IMR-90 (cell line): Measurements from ENCODE around the gene AK6. TPM values are rescaled to one million over a fixed set of nuclear protein-coding genes. Genes with fewer than 3 reads are reported as not detected.

Experiments used
- ATAC-seq: fragments of 200-7000 bp; cut with Tn5 transposase; 2 replicates; pipeline ENCODE4 v1.9.1; 2020; ENCODE audit warnings: low read depth, mild to moderate bottlenecking, moderate library complexity
- BruUV-seq: library from RNA; stranded (reverse); fragments of 400-500 nt; replicated peaks from 2 replicates; lab custom pipeline; 2021; lab: Mats Ljungman, UMichigan
- CTCF ChIA-PET: fragments of 300-600 bp; formaldehyde crosslinking; extraction: SDS; loops from one replicate; lab custom pipeline; 2021; ENCODE audit warnings: antibody characterized with exemption; lab: Yijun Ruan, JAX
- POLR2A ChIA-PET: fragments of 300-600 bp; sonication (Branson Sonifier 250); formaldehyde crosslinking; loops from one replicate; lab custom pipeline; 2022; ENCODE audit warnings: antibody characterized with exemption; ENCODE audit not compliant: unreplicated experiment; lab: Charles Lee
- DNase-seq: peaks from one replicate; pipeline ENCODE4 v3.0.0; 2013
- H2AFZ ChIP-seq: replicated peaks from 2 replicates; pipeline ENCODE3; 2013; ENCODE audit warnings: low read length, mild to moderate bottlenecking; ENCODE audit not compliant: poor library complexity
- H2AK5ac ChIP-seq: 2 replicates; pipeline ENCODE4 v1.6.1; 2013; ENCODE audit warnings: low read depth, low read length, inconsistent platforms
- H2AK9ac ChIP-seq: replicated peaks from 2 replicates; pipeline ENCODE3; 2013; ENCODE audit warnings: mild to moderate bottlenecking, low read depth, low read length, moderate library complexity; ENCODE audit not compliant: poor library complexity
- H2BK120ac ChIP-seq: 2 replicates; pipeline ENCODE4 v1.6.1; 2013; ENCODE audit warnings: low read depth, low read length, inconsistent platforms
- H2BK15ac ChIP-seq: 3 replicates; pipeline ENCODE4 v1.6.1; 2013; ENCODE audit warnings: low read depth, low read length, inconsistent platforms
- H2BK20ac ChIP-seq: 2 replicates; pipeline ENCODE4 v1.6.1; 2013; ENCODE audit warnings: low read depth, mild to moderate bottlenecking, inconsistent platforms, low read length, moderate library complexity
- H2BK5ac ChIP-seq: 2 replicates; pipeline ENCODE4 v1.6.1; 2013; ENCODE audit warnings: mild to moderate bottlenecking, low read depth, low read length, inconsistent platforms; ENCODE audit not compliant: poor library complexity, severe bottlenecking
- H3K14ac ChIP-seq: replicated peaks from 2 replicates; pipeline ENCODE4 v1.6.1; 2013; ENCODE audit warnings: low read depth, low read length, inconsistent platforms
- H3K18ac ChIP-seq: 2 replicates; pipeline ENCODE4 v1.6.1; 2013; ENCODE audit warnings: low read depth, low read length, control low read depth
- H3K23ac ChIP-seq: 2 replicates; pipeline ENCODE4 v1.6.1; 2013; ENCODE audit warnings: low read depth, low read length, inconsistent platforms
- H3K27ac ChIP-seq: 2 replicates; pipeline ENCODE4 v1.5.1; 2013; ENCODE audit warnings: mild to moderate bottlenecking, control low read depth, low read length; ENCODE audit not compliant: insufficient read depth
- H3K27me3 ChIP-seq: 2 replicates; pipeline ENCODE4 v1.6.1; 2013; ENCODE audit warnings: low read length; ENCODE audit not compliant: control insufficient read depth, insufficient read depth
- H3K36me3 ChIP-seq: 2 replicates; pipeline ENCODE4 v1.6.1; 2013; ENCODE audit warnings: low read length, mixed read lengths; ENCODE audit not compliant: control insufficient read depth, insufficient read depth
- H3K4ac ChIP-seq: 2 replicates; pipeline ENCODE4 v1.6.1; 2013; ENCODE audit warnings: low read depth, low read length, inconsistent platforms
- H3K4me1 ChIP-seq: 2 replicates; pipeline ENCODE4 v1.6.1; 2013; ENCODE audit warnings: low read length, mixed read lengths; ENCODE audit not compliant: control insufficient read depth, insufficient read depth
- H3K4me2 ChIP-seq: 2 replicates; pipeline ENCODE4 v1.6.1; 2013; ENCODE audit warnings: low read depth, mild to moderate bottlenecking, control low read depth, low read length, moderate library complexity
- H3K4me3 ChIP-seq: 2 replicates; pipeline ENCODE4 v1.5.1; 2013; ENCODE audit warnings: low read depth, mild to moderate bottlenecking, control low read depth, low read length, moderate library complexity; ENCODE audit not compliant: insufficient read depth
- H3K56ac ChIP-seq: 2 replicates; pipeline ENCODE4 v1.6.1; 2013; ENCODE audit warnings: low read length, inconsistent platforms; ENCODE audit not compliant: insufficient read depth; ENCODE audit errors: extremely low read depth
- H3K79me1 ChIP-seq, 2 experiments: 2 replicates each; pipeline ENCODE4 v1.6.1; 2013; ENCODE audit warnings: low read length in 2 of 2, inconsistent platforms in 1 of 2, low read depth in 1 of 2
- H3K9ac ChIP-seq: 2 replicates; pipeline ENCODE4 v1.6.1; 2013; ENCODE audit warnings: low read depth, low read length, control low read depth
- H3K9me1 ChIP-seq: 2 replicates; pipeline ENCODE4 v1.6.1; 2013; ENCODE audit warnings: low read length, inconsistent platforms; ENCODE audit not compliant: insufficient read depth
- H3K9me3 ChIP-seq: 2 replicates; pipeline ENCODE4 v1.6.1; 2013; ENCODE audit warnings: low read length; ENCODE audit not compliant: control insufficient read depth, insufficient read depth
- H4K20me1 ChIP-seq: 2 replicates; pipeline ENCODE4 v1.6.1; 2013; ENCODE audit warnings: low read length, inconsistent platforms; ENCODE audit not compliant: insufficient read depth
- H4K5ac ChIP-seq: 2 replicates; pipeline ENCODE4 v1.6.1; 2013; ENCODE audit warnings: mild to moderate bottlenecking, low read depth, low read length, control low read depth
- H4K8ac ChIP-seq, 2 experiments: 2 replicates each; pipeline ENCODE4 v1.6.1; 2013; ENCODE audit warnings: low read depth in 2 of 2, low read length in 2 of 2, control low read depth in 1 of 2, inconsistent platforms in 1 of 2
- H4K91ac ChIP-seq: 2 replicates; pipeline ENCODE4 v1.6.1; 2013; ENCODE audit warnings: low read depth, low read length, inconsistent platforms; ENCODE audit not compliant: insufficient read depth
- MAFK ChIP-seq: IDR thresholded peaks from 2 replicates; pipeline ENCODE4 v1.6.1; 2012; ENCODE audit warnings: low read depth, low read length, improper control_type of control experiment
- MAZ ChIP-seq: IDR thresholded peaks from 2 replicates; pipeline ENCODE4 v1.6.1; 2012; ENCODE audit warnings: low read depth, mild to moderate bottlenecking, low read length, improper control_type of control experiment, moderate library complexity, borderline replicate concordance
- WGBS, 2 experiments: methylation state at CpG; one replicate each; pipeline versions ENCODE4 v1.1.5 to v1.1.7; 2013; ENCODE audit warnings: missing lambda C conversion rate in 2 of 2; ENCODE audit not compliant: insufficient read length in 1 of 2; ENCODE audit errors: extremely low coverage in 2 of 2; 5-methylcytosine and 5-hydroxymethylcytosine counted together
- dilution Hi-C: fragments of 300-500 bp; cut with HindIII; formaldehyde crosslinking; loops from one replicate; pipeline ENCODE4 v1.14.3; 2018; ENCODE audit warnings: low sequenced_read_pairs; ENCODE audit not compliant: unreplicated experiment
- in situ Hi-C: fragments of 300-500 bp; cut with MboI; formaldehyde crosslinking; loops from 3 replicates; pipeline ENCODE4 v1.14.3; 2019; ENCODE audit warnings: low sequenced_read_pairs, inconsistent platforms, mixed read lengths
- intact Hi-C: fragments of 100-400 bp; cut with micrococcal nuclease; formaldehyde crosslinking; loops from 2 replicates; pipeline ENCODE4 v1.10.0; 2022
- polyA plus RNA-seq, 3 experiments: library from polyadenylated mRNA; depleted of rRNA; stranded (reverse); fragments of >200 nt; gene quantifications; 2 replicates each; pipeline ENCODE4 v1.2.3, GENCODE V29; 2012; ENCODE audit warnings: low replicate concordance in 1 of 3
- total RNA-seq: library from RNA; depleted of rRNA; stranded (reverse); fragments of >200 nt; gene quantifications from 2 replicates; pipeline ENCODE4 v1.2.3, GENCODE V29; 2012

Gene AK6
- total and polyA plus RNA-seq, 2 of the 4 experiments (the other 2 are of a cell fraction), result 14.7 to 34.4 TPM

DNA sequence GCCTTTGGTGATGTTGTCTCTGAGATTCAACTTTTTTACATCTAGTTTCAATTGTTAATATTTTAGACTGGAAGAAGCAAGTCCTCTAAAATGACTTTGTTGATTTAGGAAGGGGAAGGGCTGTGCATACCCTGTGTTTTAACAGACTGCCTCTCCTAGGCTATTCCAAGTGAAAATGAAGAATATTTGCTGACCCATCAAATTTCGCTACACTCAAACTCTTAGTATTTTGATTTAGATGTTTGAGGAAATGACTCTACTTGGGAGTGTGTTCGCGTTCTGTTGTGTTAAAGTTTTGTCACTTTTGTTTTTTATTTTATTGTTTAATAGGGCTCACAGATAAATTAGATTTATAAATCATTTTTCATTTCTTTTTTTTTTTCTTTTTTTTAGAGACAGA lies 49.2 kb upstream of the AK6 start:
- H3K18ac ChIP-seq, result no peak overlapping the region
- no peak overlapping the region for H4K5ac ChIP-seq
- no peak overlapping the region for H2BK120ac ChIP-seq
- H3K14ac ChIP-seq, result no peak overlapping the region
- dilution Hi-C loops (no loop called here), in situ Hi-C loops (no loop called here), intact Hi-C loops (no loop called here)
- H4K8ac ChIP-seq, result no peak overlapping the region
- no peak overlapping the region for H3K4ac ChIP-seq
- no peak overlapping the region for H2BK5ac ChIP-seq
- H3K9me3 ChIP-seq, result no peaks in the 10 kb centered on the region
- no peak for DNase-seq
- H3K9me1 ChIP-seq, result no peaks in the 10 kb centered on the region
- no peak overlapping the region for H2BK15ac ChIP-seq
- CTCF ChIA-PET, result no interaction called here
- no peak for ATAC-seq
- no peak overlapping the region for H3K27ac ChIP-seq
- no peaks in the 10 kb centered on the region for H3K79me1 ChIP-seq
- no CpG with 5 or more reads among the region's 3 CpGs for WGBS, 2 experiments
- no peak overlapping the region for H2BK20ac ChIP-seq
- no TSS peak for BruUV-seq
- H4K20me1 ChIP-seq, result no peaks in the 10 kb centered on the region
- H3K9ac ChIP-seq, result no peak overlapping the region
- H3K56ac ChIP-seq, result no peak overlapping the region
- no peaks in the 10 kb centered on the region for H3K4me1 ChIP-seq
- no peak overlapping the region for H2AK5ac ChIP-seq
- POLR2A ChIA-PET, result no interaction called here
- H3K4me3 ChIP-seq, result no peak overlapping the region
- H3K4me2 ChIP-seq, result no peak overlapping the region
- H4K91ac ChIP-seq, result no peak overlapping the region
- H2AFZ ChIP-seq, result no peak overlapping the region
- H2AK9ac ChIP-seq, result no peak overlapping the region
- no peak overlapping the region for H3K23ac ChIP-seq
- H3K36me3 ChIP-seq, result peaks cover 3% of the 10 kb centered on the region; the same call in 1 of the 2 replicates
- no peaks in the 10 kb centered on the region for H3K27me3 ChIP-seq
- TF ChIP-seq MAZ (no peak), MAFK (peak; percentile 97)
